ENCODE results near the gene LAMP2. TPM values are rescaled to one million over a fixed set of nuclear protein-coding genes. Genes with fewer than 3 reads are reported as not detected.

Gene LAMP2
- total and polyA plus RNA-seq, 8 donors: 2.6 to 153 (median 33.6) TPM

GRCh38 chrX:120450163-120450562 is 18.9 kb downstream of the LAMP2 start:
- intact Hi-C loops (cut with DNase I; ENCODE audit: low total_unique reads): no loop called here

DNA sequence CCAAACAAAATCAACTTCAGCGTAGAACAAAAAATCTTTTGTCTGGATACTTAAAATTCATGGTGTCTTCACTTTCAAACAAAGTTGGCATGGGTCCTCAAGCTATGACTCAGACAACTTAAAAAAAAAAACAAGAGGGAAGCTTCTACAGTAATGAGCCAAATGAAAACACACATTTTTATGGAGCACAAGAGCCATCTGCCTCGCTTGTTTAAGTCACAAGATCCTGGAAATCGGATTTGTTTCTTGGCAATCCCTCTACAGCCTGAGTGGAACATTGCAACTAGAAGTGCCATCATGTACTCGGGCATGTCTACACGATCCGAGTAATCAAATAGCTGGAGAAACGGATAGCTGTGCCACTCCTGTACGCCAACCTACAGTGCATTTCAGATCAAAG is 22.6 kb downstream of the LAMP2 start:
- Histone ChIP-seq H3K27ac (no peak overlapping the region), H3K27me3 (no peaks in the 10 kb centered on the region), H3K4me1 (no peaks in the 10 kb centered on the region), H3K36me3 (peaks cover 0 to 67% (median 46%) of the 10 kb centered on the region in 4 donors), H3K4me3 (no peak overlapping the region), H3K9me3 (no peaks in the 10 kb centered on the region)
- 57 to 70% (median 62%) methylated on average over 8 of the region's 8 CpGs for WGBS, 5 donors
- TF ChIP-seq EP300 (IDR thresholded peaks at IDR 0.05) (no peak), POLR2AphosphoS5 (IDR thresholded peaks at IDR 0.05) (no peak), POLR2A (IDR thresholded peaks at IDR 0.05) (no peak)
- TF ChIP-seq, protein P1, sequence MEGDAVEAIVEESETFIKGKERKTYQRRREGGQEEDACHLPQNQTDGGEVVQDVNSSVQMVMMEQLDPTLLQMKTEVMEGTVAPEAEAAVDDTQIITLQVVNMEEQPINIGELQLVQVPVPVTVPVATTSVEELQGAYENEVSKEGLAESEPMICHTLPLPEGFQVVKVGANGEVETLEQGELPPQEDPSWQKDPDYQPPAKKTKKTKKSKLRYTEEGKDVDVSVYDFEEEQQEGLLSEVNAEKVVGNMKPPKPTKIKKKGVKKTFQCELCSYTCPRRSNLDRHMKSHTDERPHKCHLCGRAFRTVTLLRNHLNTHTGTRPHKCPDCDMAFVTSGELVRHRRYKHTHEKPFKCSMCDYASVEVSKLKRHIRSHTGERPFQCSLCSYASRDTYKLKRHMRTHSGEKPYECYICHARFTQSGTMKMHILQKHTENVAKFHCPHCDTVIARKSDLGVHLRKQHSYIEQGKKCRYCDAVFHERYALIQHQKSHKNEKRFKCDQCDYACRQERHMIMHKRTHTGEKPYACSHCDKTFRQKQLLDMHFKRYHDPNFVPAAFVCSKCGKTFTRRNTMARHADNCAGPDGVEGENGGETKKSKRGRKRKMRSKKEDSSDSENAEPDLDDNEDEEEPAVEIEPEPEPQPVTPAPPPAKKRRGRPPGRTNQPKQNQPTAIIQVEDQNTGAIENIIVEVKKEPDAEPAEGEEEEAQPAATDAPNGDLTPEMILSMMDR (IDR thresholded peaks at IDR 0.05): no peak
- DNase-seq: no peak
- intact Hi-C loops (cut with DNase I; ENCODE audit: low total_unique reads): no loop called here

More at GRCh38 chrX:120450163-120450562, 18.9 kb downstream of the LAMP2 start:
- Histone ChIP-seq H3K4me1 (no peaks in the 10 kb centered on the region), H3K27ac (no peak overlapping the region), H3K27me3 (no peaks in the 10 kb centered on the region), H3K9me3 (no peaks in the 10 kb centered on the region), H3K36me3 (peaks cover 0 to 36% (median 33%) of the 10 kb centered on the region in 4 donors), H3K4me3 (no peak overlapping the region)
- TF ChIP-seq, protein P1 (IDR thresholded peaks at IDR 0.05): no peak
- no peak for TF ChIP-seq EP300 (IDR thresholded peaks at IDR 0.05)
- TF ChIP-seq POLR2A (IDR thresholded peaks at IDR 0.05): no peak
- no peak for TF ChIP-seq POLR2AphosphoS5 (IDR thresholded peaks at IDR 0.05)
- 53 to 84% (median 66%) methylated on average over 3 of the region's 3 CpGs for WGBS, 5 donors
- peak in 1 of 2 donors; percentile 19 for DNase-seq

GRCh38 chrX:120439921-120440320 is 29.2 kb downstream of the LAMP2 start:
- H3K4me1 ChIP-seq: no peaks in the 10 kb centered on the region
- intact Hi-C loops (cut with DNase I; ENCODE audit: low total_unique reads): no loop called here
- H3K4me3 ChIP-seq: no peak overlapping the region
- 54 to 78% (median 65%) methylated on average over 3 of the region's 3 CpGs for WGBS, 5 donors
- TF ChIP-seq EP300 (IDR thresholded peaks at IDR 0.05) (no peak), POLR2AphosphoS5 (IDR thresholded peaks at IDR 0.05) (no peak), POLR2A (IDR thresholded peaks at IDR 0.05) (no peak)
- TF ChIP-seq, protein P1 (IDR thresholded peaks at IDR 0.05): no peak
- H3K27ac ChIP-seq: no peak overlapping the region
- H3K9me3 ChIP-seq: no peaks in the 10 kb centered on the region
- peaks cover 0 to 59% (median 40%) of the 10 kb centered on the region in 4 donors for H3K36me3 ChIP-seq
- no peak for DNase-seq
- H3K27me3 ChIP-seq: no peaks in the 10 kb centered on the region

GRCh38 chrX:120429776-120430540 is 39.1 kb downstream of the LAMP2 start:
- Histone ChIP-seq H3K27ac (no peak overlapping the region), H3K36me3 (no peaks in the 10 kb centered on the region), H3K27me3 (no peaks in the 10 kb centered on the region), H3K9me3 (no peaks in the 10 kb centered on the region), H3K4me3 (no peak overlapping the region), H3K4me1 (peaks cover 0 to 9% (median 0%) of the 10 kb centered on the region in 4 donors)
- intact Hi-C loops (cut with DNase I; ENCODE audit: low total_unique reads): no loop called here
- DNase-seq: no peak
- 65 to 81% (median 69%) methylated on average over 2 of the region's 2 CpGs for WGBS, 5 donors
- no peak for TF ChIP-seq POLR2AphosphoS5 (IDR thresholded peaks at IDR 0.05)
- no peak for TF ChIP-seq EP300 (IDR thresholded peaks at IDR 0.05)
- TF ChIP-seq POLR2A (IDR thresholded peaks at IDR 0.05): no peak
- TF ChIP-seq, protein P1 (IDR thresholded peaks at IDR 0.05): no peak

All from stomach (tissue), 9 donors.